Loucy (cell line): ENCODE measurements around the gene TARBP1.

Source experiments
- CTCF ChIP-seq: fragments of 200-600 bp; sonication (generic); conservative IDR thresholded peaks from 2 replicates; pipeline ENCODE4 v1.5.1; 2014; ENCODE audit warnings: mild to moderate bottlenecking, antibody characterized with exemption, low read length
- EZH2phosphoT487 ChIP-seq: fragments of 200-600 bp; IDR thresholded peaks from 2 replicates; pipeline ENCODE4 v1.6.1; 2018; ENCODE audit warnings: antibody characterized with exemption, mild to moderate bottlenecking, moderate library complexity, borderline replicate concordance

GRCh38 chr1:234396092-234396491 lies 82.9 kb downstream of the TARBP1 start:
- TF ChIP-seq CTCF, result no peak
- no peak for TF ChIP-seq EZH2phosphoT487
